SK-N-SH (cell line): ENCODE data around the gene NHP2.

Source experiments
- RAD21 ChIP-seq: IDR thresholded peaks from 2 replicates; pipeline ENCODE4 v1.6.1; 2012; ENCODE audit warnings: mild to moderate bottlenecking, low read length
- RFX5 ChIP-seq: IDR thresholded peaks from 2 replicates; pipeline ENCODE4 v1.6.1; 2012; ENCODE audit warnings: mild to moderate bottlenecking, improper control_type of control experiment, low read length
- TF ChIP-seq, protein P1 (sequence below): fragments of 200-600 bp; sonication (generic); IDR thresholded peaks from 2 replicates; pipeline ENCODE4 v1.6.1; 2017; ENCODE audit warnings: antibody characterized with exemption, mild to moderate bottlenecking, moderate library complexity
- TF ChIP-seq, protein P2 (sequence below): IDR thresholded peaks from 2 replicates; pipeline ENCODE4 v1.6.1; 2012; ENCODE audit warnings: mild to moderate bottlenecking, low read depth, low read length, moderate library complexity

DNA sequence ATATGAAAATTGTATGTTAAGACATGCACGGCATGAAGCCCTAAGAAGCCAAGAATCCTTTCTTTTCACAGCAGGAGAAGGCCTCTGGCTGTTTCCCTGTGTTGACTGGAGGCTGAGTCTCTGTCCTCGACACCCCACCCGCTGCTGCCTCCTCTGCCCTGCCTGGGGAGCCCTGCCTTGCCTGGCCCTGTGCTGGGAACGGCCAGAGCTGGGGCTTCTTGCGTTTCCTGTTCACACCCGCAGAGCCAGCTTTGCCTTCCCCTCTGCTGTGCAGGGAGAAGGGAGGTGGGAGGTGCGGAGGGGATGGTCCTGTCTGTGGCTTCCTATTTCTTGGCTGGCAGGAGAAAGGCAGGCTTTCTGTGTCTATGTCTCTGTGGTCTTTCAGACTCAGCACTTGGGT is 40.3 kb upstream of the NHP2 start:
- TF ChIP-seq, protein P1, sequence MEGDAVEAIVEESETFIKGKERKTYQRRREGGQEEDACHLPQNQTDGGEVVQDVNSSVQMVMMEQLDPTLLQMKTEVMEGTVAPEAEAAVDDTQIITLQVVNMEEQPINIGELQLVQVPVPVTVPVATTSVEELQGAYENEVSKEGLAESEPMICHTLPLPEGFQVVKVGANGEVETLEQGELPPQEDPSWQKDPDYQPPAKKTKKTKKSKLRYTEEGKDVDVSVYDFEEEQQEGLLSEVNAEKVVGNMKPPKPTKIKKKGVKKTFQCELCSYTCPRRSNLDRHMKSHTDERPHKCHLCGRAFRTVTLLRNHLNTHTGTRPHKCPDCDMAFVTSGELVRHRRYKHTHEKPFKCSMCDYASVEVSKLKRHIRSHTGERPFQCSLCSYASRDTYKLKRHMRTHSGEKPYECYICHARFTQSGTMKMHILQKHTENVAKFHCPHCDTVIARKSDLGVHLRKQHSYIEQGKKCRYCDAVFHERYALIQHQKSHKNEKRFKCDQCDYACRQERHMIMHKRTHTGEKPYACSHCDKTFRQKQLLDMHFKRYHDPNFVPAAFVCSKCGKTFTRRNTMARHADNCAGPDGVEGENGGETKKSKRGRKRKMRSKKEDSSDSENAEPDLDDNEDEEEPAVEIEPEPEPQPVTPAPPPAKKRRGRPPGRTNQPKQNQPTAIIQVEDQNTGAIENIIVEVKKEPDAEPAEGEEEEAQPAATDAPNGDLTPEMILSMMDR: no peak
- TF ChIP-seq, protein P2, sequence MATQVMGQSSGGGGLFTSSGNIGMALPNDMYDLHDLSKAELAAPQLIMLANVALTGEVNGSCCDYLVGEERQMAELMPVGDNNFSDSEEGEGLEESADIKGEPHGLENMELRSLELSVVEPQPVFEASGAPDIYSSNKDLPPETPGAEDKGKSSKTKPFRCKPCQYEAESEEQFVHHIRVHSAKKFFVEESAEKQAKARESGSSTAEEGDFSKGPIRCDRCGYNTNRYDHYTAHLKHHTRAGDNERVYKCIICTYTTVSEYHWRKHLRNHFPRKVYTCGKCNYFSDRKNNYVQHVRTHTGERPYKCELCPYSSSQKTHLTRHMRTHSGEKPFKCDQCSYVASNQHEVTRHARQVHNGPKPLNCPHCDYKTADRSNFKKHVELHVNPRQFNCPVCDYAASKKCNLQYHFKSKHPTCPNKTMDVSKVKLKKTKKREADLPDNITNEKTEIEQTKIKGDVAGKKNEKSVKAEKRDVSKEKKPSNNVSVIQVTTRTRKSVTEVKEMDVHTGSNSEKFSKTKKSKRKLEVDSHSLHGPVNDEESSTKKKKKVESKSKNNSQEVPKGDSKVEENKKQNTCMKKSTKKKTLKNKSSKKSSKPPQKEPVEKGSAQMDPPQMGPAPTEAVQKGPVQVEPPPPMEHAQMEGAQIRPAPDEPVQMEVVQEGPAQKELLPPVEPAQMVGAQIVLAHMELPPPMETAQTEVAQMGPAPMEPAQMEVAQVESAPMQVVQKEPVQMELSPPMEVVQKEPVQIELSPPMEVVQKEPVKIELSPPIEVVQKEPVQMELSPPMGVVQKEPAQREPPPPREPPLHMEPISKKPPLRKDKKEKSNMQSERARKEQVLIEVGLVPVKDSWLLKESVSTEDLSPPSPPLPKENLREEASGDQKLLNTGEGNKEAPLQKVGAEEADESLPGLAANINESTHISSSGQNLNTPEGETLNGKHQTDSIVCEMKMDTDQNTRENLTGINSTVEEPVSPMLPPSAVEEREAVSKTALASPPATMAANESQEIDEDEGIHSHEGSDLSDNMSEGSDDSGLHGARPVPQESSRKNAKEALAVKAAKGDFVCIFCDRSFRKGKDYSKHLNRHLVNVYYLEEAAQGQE: no peak
- TF ChIP-seq RFX5: no peak
- no peak for TF ChIP-seq RAD21
